H1 (cell line): ENCODE data around the gene ANKDD1A. TPM values are rescaled to one million over a fixed set of nuclear protein-coding genes. Genes with fewer than 3 reads are reported as not detected.

ENCODE experiments used
- HDAC2 ChIP-seq, 2 experiments: fragments of 300-600 bp in 1 of 2; sonication (generic) in 1 of 2; IDR thresholded peaks; 2 replicates each; pipeline ENCODE4 v1.6.1; 2011 to 2012; ENCODE audit warnings: low read depth in 2 of 2, low read length in 2 of 2, mild to moderate bottlenecking in 2 of 2, moderate library complexity in 2 of 2, borderline replicate concordance in 1 of 2, inconsistent platforms in 1 of 2
- polyA plus RNA-seq, 7 experiments: library from polyadenylated mRNA; depleted of rRNA in 3 of 7; stranded (reverse) in 5 of 7; unstranded in 2 of 7; fragments of >200 nt in 5 of 7; fragments of 200-250 nt in 2 of 7; gene quantifications; 1 replicate in 5 of 7; 2 replicates in 1 of 7; 4 replicates in 1 of 7; pipeline versions ENCODE4 v1.2.1 to v1.2.3, GENCODE V29; 2011 to 2013; ENCODE audit warnings: missing spikeins in 2 of 7, mixed read lengths in 2 of 7
- total RNA-seq: library from RNA; stranded (reverse); fragmentation: NEBNext Ultra II Directional; extraction: Animal tissue kit (Norgen Biotek cat#: 25700); gene quantifications from 2 replicates; pipeline ENCODE4 v1.2.1, GENCODE V29; 2021

The ANKDD1A gene
- total and polyA plus RNA-seq, 2 of the 8 experiments (the other 6 are each of a cell fraction or from before 2014, with no cell fraction given): 4.1 to 5.0 TPM

DNA sequence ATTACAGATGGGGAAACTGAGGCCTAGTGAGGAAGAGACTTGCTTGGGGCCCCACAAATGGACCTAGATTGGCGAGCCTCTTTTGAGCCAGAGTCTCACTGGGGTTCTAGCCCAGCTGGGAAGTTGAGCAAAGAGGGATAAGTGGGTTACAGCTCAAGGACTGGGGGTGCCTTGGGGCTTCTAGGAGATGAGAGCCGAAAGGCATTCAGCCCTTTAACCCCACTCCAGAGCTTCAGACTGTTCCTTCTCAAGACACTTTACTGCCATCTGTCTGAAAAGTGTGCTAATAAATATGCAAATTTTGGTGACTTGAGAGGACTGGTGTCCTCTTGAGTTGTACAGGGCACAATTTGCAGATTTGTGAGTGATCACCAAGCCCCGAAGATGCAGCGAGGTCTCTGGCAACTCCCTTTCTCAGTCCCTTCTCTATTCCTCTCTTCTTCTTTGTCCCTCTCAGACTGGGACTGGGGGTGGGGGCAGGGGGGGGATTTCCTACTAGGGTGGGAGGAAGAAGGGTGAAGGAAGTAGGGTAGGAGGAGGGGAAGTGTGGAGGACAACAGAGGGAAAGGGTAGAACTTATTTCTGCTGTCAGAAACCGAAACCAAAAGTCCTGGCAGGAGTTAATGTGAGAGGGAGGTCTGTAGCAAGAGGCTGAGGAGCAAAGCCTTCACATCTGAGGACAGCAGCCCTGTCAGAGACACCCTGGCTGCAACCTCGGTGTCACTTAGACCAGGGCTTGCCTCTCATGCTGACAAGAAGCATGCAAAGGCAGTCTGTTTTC is 16.2 kb upstream of the ANKDD1A start (continued):
- no peak for TF ChIP-seq HDAC2 (IDR thresholded peaks at IDR 0.05; ENCODE audit: borderline replicate concordance in 1 of 2, low read depth in 2 of 2, low read length in 2 of 2)
